Osteocyte (in vitro differentiated cells): ENCODE results near the gene ERP29. TPM values are rescaled to one million over a fixed set of nuclear protein-coding genes. Genes with fewer than 3 reads are reported as not detected.
"Not testable (repeated sequence)": the region's sequence is repeated elsewhere in the genome, so short reads cannot be mapped to it uniquely, and the experiment has no call there.

Source experiments
- DNase-seq: peaks from one replicate; pipeline ENCODE4 v3.0.0; 2021; ENCODE audit warnings: mixed read lengths; ENCODE audit not compliant: unreplicated experiment; ENCODE audit errors: extremely low spot score
- H3K27ac Mint-ChIP-seq: one replicate; pipeline ENCODE4 v1.8.0; 2021; ENCODE audit warnings: mild to moderate bottlenecking, mixed read lengths; ENCODE audit not compliant: unreplicated experiment
- H3K27me3 Mint-ChIP-seq: one replicate; pipeline ENCODE4 v1.8.0; 2021; ENCODE audit warnings: mixed read lengths; ENCODE audit not compliant: unreplicated experiment
- H3K36me3 Mint-ChIP-seq: one replicate; pipeline ENCODE4 v1.8.0; 2021; ENCODE audit warnings: mixed read lengths; ENCODE audit not compliant: unreplicated experiment
- H3K4me1 Mint-ChIP-seq: one replicate; pipeline ENCODE4 v1.8.0; 2021; ENCODE audit warnings: mixed read lengths; ENCODE audit not compliant: unreplicated experiment
- H3K4me3 Mint-ChIP-seq: one replicate; pipeline ENCODE4 v1.8.0; 2021; ENCODE audit warnings: mild to moderate bottlenecking, moderate library complexity, mixed read lengths; ENCODE audit not compliant: unreplicated experiment
- H3K9me3 Mint-ChIP-seq: one replicate; pipeline ENCODE4 v1.8.0; 2021; ENCODE audit warnings: mixed read lengths; ENCODE audit not compliant: unreplicated experiment
- total RNA-seq: library from RNA; stranded (reverse); gene quantifications from 2 replicates; pipeline ENCODE4 v1.2.1, GENCODE V29; 2021
- TF ChIP-seq, protein P1 (sequence below): fragments of 200-600 bp; sonication (generic); IDR thresholded peaks from 2 replicates; pipeline ENCODE4 v1.5.0; 2021; ENCODE audit warnings: antibody characterized with exemption, mild to moderate bottlenecking, moderate library complexity

The ERP29 gene
- total RNA-seq, 1 donor from 2014 or later, result 133 TPM

GRCh38 chr12:112025808-112026375 lies 12.7 kb downstream of the ERP29 start:
- H3K4me1 Mint-ChIP-seq, result peaks cover 7% of the 10 kb centered on the region
- peaks cover 43% of the 10 kb centered on the region for H3K36me3 Mint-ChIP-seq
- H3K9me3 Mint-ChIP-seq, result no peaks in the 10 kb centered on the region
- no peaks in the 10 kb centered on the region for H3K27me3 Mint-ChIP-seq
- TF ChIP-seq, protein P1, sequence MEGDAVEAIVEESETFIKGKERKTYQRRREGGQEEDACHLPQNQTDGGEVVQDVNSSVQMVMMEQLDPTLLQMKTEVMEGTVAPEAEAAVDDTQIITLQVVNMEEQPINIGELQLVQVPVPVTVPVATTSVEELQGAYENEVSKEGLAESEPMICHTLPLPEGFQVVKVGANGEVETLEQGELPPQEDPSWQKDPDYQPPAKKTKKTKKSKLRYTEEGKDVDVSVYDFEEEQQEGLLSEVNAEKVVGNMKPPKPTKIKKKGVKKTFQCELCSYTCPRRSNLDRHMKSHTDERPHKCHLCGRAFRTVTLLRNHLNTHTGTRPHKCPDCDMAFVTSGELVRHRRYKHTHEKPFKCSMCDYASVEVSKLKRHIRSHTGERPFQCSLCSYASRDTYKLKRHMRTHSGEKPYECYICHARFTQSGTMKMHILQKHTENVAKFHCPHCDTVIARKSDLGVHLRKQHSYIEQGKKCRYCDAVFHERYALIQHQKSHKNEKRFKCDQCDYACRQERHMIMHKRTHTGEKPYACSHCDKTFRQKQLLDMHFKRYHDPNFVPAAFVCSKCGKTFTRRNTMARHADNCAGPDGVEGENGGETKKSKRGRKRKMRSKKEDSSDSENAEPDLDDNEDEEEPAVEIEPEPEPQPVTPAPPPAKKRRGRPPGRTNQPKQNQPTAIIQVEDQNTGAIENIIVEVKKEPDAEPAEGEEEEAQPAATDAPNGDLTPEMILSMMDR, result no peak
- DNase-seq, result no peak
- H3K4me3 Mint-ChIP-seq, result no peak overlapping the region
- H3K27ac Mint-ChIP-seq, result peak overlapping the region; percentile 37

GRCh38 chr12:112029301-112029700 lies 16.1 kb downstream of the ERP29 start:
- Mint-ChIP-seq H3K36me3 (peaks cover 47% of the 10 kb centered on the region), H3K4me3 (no peak overlapping the region), H3K9me3 (no peaks in the 10 kb centered on the region), H3K4me1 (peaks cover 5% of the 10 kb centered on the region), H3K27ac (no peak overlapping the region), H3K27me3 (no peaks in the 10 kb centered on the region)
- no peak for DNase-seq
- TF ChIP-seq, protein P1, result no peak

DNA sequence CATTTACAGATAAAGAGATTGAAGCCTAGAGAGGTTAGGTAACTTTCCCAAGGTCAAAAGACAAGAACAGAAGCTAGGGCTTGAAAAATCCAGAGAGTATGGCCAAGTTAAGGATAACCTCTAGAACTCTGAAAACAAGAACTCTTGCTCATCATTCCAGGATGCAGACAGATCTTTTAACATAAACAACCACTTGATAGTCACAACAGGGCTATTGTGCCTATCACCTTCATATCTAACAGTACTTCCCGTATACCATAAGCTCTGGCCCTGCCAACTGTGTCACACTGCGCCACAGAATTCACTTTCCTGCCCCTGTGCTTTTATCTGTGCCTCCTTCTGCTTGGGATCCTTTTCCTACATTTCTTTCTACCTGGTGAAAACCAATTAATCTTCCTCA lies 18.2 kb downstream of the ERP29 start:
- no peaks in the 10 kb centered on the region for H3K4me1 Mint-ChIP-seq
- TF ChIP-seq, protein P1, result no peak
- DNase-seq, result no peak
- no peaks in the 10 kb centered on the region for H3K27me3 Mint-ChIP-seq
- H3K27ac Mint-ChIP-seq, result no peak overlapping the region
- H3K9me3 Mint-ChIP-seq, result no peaks in the 10 kb centered on the region
- peaks cover 47% of the 10 kb centered on the region for H3K36me3 Mint-ChIP-seq
- no peak overlapping the region for H3K4me3 Mint-ChIP-seq

DNA sequence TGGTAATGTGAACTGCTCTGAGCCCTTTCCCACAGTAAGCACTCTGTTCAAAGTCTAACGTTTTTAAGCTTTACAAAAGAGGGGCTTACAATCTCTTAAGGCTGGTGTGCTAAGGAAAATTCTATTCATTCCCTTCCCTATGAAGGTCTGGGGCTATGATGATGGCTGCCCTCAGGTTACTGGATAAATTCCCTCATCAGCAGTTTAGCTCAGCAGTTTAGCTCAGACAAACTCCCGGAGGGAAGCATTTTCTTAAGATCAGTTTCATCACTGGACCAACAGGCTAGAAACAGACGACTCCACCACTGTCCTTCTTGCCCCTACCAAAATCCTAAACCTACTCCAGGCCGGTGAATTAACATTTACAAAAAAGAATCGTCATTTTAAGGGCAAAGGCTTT lies 19.1 kb downstream of the ERP29 start:
- TF ChIP-seq, protein P1, result no peak
- DNase-seq, result no peak
- Mint-ChIP-seq H3K27ac (no peak overlapping the region), H3K4me1 (no peaks in the 10 kb centered on the region), H3K27me3 (no peaks in the 10 kb centered on the region), H3K4me3 (no peak overlapping the region), H3K36me3 (peaks cover 48% of the 10 kb centered on the region), H3K9me3 (no peaks in the 10 kb centered on the region)

- Mint-ChIP-seq H3K27me3 (no peaks in the 10 kb centered on the region), H3K9me3 (no peaks in the 10 kb centered on the region), H3K4me3 (no peak overlapping the region), H3K27ac (no peak overlapping the region), H3K36me3 (peaks cover 54% of the 10 kb centered on the region), H3K4me1 (no peaks in the 10 kb centered on the region)
- TF ChIP-seq, protein P1, result no peak
- DNase-seq, result no peak
Observed at GRCh38 chr12:112035219-112035785, 22.1 kb downstream of the ERP29 start.

- H3K4me1 Mint-ChIP-seq, H3K4me3 Mint-ChIP-seq, H3K9me3 Mint-ChIP-seq, H3K27ac Mint-ChIP-seq, H3K27me3 Mint-ChIP-seq, DNase-seq: not testable (repeated sequence)
- H3K36me3 Mint-ChIP-seq, result peaks cover 50% of the 10 kb centered on the region
Observed at GRCh38 chr12:112036614-112037013, 23.4 kb downstream of the ERP29 start.
